Measurements from ENCODE around the gene ELP1. TPM values are rescaled to one million over a fixed set of nuclear protein-coding genes. Genes with fewer than 3 reads are reported as not detected.

The ELP1 gene, protein sequence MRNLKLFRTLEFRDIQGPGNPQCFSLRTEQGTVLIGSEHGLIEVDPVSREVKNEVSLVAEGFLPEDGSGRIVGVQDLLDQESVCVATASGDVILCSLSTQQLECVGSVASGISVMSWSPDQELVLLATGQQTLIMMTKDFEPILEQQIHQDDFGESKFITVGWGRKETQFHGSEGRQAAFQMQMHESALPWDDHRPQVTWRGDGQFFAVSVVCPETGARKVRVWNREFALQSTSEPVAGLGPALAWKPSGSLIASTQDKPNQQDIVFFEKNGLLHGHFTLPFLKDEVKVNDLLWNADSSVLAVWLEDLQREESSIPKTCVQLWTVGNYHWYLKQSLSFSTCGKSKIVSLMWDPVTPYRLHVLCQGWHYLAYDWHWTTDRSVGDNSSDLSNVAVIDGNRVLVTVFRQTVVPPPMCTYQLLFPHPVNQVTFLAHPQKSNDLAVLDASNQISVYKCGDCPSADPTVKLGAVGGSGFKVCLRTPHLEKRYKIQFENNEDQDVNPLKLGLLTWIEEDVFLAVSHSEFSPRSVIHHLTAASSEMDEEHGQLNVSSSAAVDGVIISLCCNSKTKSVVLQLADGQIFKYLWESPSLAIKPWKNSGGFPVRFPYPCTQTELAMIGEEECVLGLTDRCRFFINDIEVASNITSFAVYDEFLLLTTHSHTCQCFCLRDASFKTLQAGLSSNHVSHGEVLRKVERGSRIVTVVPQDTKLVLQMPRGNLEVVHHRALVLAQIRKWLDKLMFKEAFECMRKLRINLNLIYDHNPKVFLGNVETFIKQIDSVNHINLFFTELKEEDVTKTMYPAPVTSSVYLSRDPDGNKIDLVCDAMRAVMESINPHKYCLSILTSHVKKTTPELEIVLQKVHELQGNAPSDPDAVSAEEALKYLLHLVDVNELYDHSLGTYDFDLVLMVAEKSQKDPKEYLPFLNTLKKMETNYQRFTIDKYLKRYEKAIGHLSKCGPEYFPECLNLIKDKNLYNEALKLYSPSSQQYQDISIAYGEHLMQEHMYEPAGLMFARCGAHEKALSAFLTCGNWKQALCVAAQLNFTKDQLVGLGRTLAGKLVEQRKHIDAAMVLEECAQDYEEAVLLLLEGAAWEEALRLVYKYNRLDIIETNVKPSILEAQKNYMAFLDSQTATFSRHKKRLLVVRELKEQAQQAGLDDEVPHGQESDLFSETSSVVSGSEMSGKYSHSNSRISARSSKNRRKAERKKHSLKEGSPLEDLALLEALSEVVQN (N-terminal part only)
- total RNA-seq (21.4 and 21.8 TPM in 2 replicates), polyA plus RNA-seq (10.4 and 12.6 TPM in 2 replicates), polyA minus RNA-seq (29.9 and 31.6 TPM in 2 replicates), Bru-seq, nascent RNA (percentile 68 among the genes with signal in this experiment), BruChase-seq, experiment 1, labeled RNA remaining after a 6-hour chase (percentile 76 among the genes with signal in this experiment), BruChase-seq, experiment 2, labeled RNA remaining after a 2-hour chase (percentile 74 among the genes with signal in this experiment)
- polyA plus RNA-seq (2011; cell fraction: cytosol; rRNA removed): 15.5 TPM in 2 replicates
- polyA plus RNA-seq (2011; cell fraction: nucleus; rRNA removed): 73.7 and 75.3 TPM in 2 replicates
- polyA plus RNA-seq (2012): 26.9 and 28.6 TPM in 2 replicates
- polyA minus RNA-seq (2011; cell fraction: cytosol; rRNA and poly(A)+ RNA removed): 21.2 TPM
- 17.1 and 24.7 TPM in 2 replicates for polyA minus RNA-seq (2011; cell fraction: nucleus; rRNA and poly(A)+ RNA removed)
- long read RNA-seq, full-length matches to known transcripts: 7 of 19 reads
- long read RNA-seq, partial matches to known transcripts: 10 of 19 reads
- long read RNA-seq, other reads (novel, unspliced or antisense): 2 of 19 reads

DNA sequence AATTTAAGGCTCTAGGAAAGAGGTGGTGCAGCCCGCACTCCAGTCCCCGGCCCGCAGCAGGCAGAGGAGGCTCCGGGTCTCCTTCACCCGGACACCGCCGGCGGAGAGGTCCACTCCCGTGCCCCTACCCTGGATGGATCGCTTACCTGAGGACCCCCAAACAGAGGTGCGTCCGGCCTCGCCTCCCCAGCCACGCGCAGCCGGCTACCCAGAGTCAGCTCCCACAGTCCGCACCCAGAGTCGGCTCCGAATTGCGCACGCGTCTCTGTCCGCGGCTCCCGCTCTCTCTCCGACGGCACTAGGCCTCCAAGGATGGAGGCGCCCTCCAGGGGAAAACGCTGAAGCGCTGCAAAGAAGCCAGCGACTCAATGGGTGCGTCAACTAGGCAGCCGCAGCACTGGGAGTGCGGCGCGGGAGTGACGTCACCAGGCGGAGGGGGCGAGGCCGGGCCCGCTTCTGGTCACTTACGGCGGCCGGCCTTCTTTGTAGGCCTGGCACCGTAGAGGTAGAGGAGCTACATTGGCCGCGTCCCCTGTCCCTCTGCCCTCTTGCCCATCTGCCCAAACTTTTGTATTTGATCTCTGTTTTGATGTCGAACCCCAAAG, at the start of gene ELP1:
Gene ELP1 (minus strand): TSS at position 407 of the 605 bp plus-strand sequence. CDS start 2,978 bp downstream, outside the sequence.
- Histone ChIP-seq H3K4me1 (ENCODE audit: control insufficient read depth, extremely low read depth, insufficient read depth, low read length) (peaks cover 10% of the 10 kb centered on the region), H3K4me3 (replicated peaks in 1 of 3; ENCODE audit: insufficient read depth in 1 of 3, low read depth in 1 of 3, low read length in 3 of 3) (peak within 1 kb of the TSS; percentile 11 to 74 (median 66)), H4K20me1 (replicated peaks; ENCODE audit: control insufficient read depth, extremely low read depth, insufficient read depth, low read length) (no peaks in the 10 kb centered on the region), H3K9me1 (replicated peaks; ENCODE audit: control insufficient read depth, extremely low read depth, insufficient read depth, low read length) (no peaks in the 10 kb centered on the region), H2AFZ (ENCODE audit: low read depth, low read length) (peak within 1 kb of the TSS; percentile 28), H3K27ac (ENCODE audit: insufficient read depth, low read depth, low read length) (peak within 1 kb of the TSS; percentile 47), H3K9ac (replicated peaks; ENCODE audit: extremely low read depth, insufficient read depth, low read length) (peak within 1 kb of the TSS; percentile 44), H3K36me3 (ENCODE audit: control insufficient read depth in 2 of 2, extremely low read depth in 1 of 2, insufficient read depth in 2 of 2, low read length in 2 of 2) (no peaks in the 10 kb centered on the region), H3K4me2 (ENCODE audit: insufficient read depth, low read length) (peak within 1 kb of the TSS; percentile 86), H3K27me3 (ENCODE audit: control insufficient read depth in 2 of 2, insufficient read depth in 2 of 2, low read length in 2 of 2) (no peaks in the 10 kb centered on the region), H3K79me2 (ENCODE audit: control insufficient read depth, insufficient read depth, low read length) (peaks cover 13% of the 10 kb centered on the region), H3K9me3 (replicated peaks; ENCODE audit: control insufficient read depth, insufficient read depth, low read length) (no peaks in the 10 kb centered on the region)
- dilution Hi-C loops (cut with MboI; ENCODE audit: extremely low pct_ligation_motif_present, low sequenced_read_pairs) (no loop called here), intact Hi-C loops (cut with micrococcal nuclease) (loop anchor here (1.0 to 10.0 kb wide), 5 partner anchors 8 to 391 kb away; partner anchors contain the start of genes CTNNAL1 and EPB41L4B)
- DNase-seq (ENCODE audit: low read depth, low spot score): peak; percentile 94
- FAIRE-seq: peak; percentile 94
- BruUV-seq (replicated peaks): no TSS peak
- CTCF ChIA-PET: interaction anchor here (1.0 to 1.4 kb wide), 2 partner anchors 10 to 20 kb away, joined by 3 to 9 read pairs; no protein-coding TSS in a partner anchor
- POLR2A ChIA-PET: no interaction called here
- TF ChIP-seq POLR2A (IDR thresholded peaks at IDR 0.05; ENCODE audit: low read depth, low read length) (no peak), GATA2 (IDR thresholded peaks at IDR 0.05; ENCODE audit: insufficient read depth, insufficient read length, low read depth, low read length) (no peak), POLR2AphosphoS5 (IDR thresholded peaks at IDR 0.05; ENCODE audit: insufficient read depth, low read depth, low read length) (peak; percentile 13), JUN (IDR thresholded peaks at IDR 0.05; ENCODE audit: borderline replicate concordance, insufficient read depth, insufficient read length, low read depth) (peak; percentile 59), MYC (IDR thresholded peaks at IDR 0.05; ENCODE audit: low read depth, low read length) (no peak), FOS (IDR thresholded peaks at IDR 0.05; ENCODE audit: borderline replicate concordance, insufficient read depth, low read length) (peak; percentile 34)
- TF ChIP-seq, protein P1, sequence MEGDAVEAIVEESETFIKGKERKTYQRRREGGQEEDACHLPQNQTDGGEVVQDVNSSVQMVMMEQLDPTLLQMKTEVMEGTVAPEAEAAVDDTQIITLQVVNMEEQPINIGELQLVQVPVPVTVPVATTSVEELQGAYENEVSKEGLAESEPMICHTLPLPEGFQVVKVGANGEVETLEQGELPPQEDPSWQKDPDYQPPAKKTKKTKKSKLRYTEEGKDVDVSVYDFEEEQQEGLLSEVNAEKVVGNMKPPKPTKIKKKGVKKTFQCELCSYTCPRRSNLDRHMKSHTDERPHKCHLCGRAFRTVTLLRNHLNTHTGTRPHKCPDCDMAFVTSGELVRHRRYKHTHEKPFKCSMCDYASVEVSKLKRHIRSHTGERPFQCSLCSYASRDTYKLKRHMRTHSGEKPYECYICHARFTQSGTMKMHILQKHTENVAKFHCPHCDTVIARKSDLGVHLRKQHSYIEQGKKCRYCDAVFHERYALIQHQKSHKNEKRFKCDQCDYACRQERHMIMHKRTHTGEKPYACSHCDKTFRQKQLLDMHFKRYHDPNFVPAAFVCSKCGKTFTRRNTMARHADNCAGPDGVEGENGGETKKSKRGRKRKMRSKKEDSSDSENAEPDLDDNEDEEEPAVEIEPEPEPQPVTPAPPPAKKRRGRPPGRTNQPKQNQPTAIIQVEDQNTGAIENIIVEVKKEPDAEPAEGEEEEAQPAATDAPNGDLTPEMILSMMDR (IDR thresholded peaks at IDR 0.05; ENCODE audit: extremely low read depth in 1 of 2, insufficient read depth in 1 of 2, low read depth in 1 of 2, low read length in 2 of 2): peak; percentile 12 to 46
- TF ChIP-seq, protein P2, sequence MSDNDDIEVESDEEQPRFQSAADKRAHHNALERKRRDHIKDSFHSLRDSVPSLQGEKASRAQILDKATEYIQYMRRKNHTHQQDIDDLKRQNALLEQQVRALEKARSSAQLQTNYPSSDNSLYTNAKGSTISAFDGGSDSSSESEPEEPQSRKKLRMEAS (IDR thresholded peaks at IDR 0.05; ENCODE audit: insufficient read depth, insufficient read length): peak; percentile 38

Data from endothelial cell of umbilical vein (primary cell).